Sigmoid colon (tissue), 7 donors: Measurements from ENCODE around the gene POM121L2. TPM values are rescaled to one million over a fixed set of nuclear protein-coding genes. Genes with fewer than 3 reads are reported as not detected.

Experiments
- DNase-seq: peaks from one replicate; pipeline ENCODE4 v3.0.0-alpha.2; 2019
- H3K27ac ChIP-seq, 4 donors: fragments of 200-600 bp; sonication (generic); one replicate each; pipeline ENCODE4 v1.5.1; 2016 to 2019; ENCODE audit warnings: mild to moderate bottlenecking in 1 of 4
- H3K27me3 ChIP-seq, 3 donors: fragments of 200-600 bp; sonication (generic); one replicate each; pipeline ENCODE4 v1.5.1; 2019; ENCODE audit warnings: mild to moderate bottlenecking in 1 of 3
- H3K36me3 ChIP-seq, 4 donors: fragments of 200-600 bp; sonication (generic); one replicate each; pipeline ENCODE4 v1.5.1; 2016 to 2019
- H3K4me1 ChIP-seq, 4 donors: fragments of 200-600 bp; sonication (generic); one replicate each; pipeline ENCODE4 v1.5.1; 2017 to 2019
- H3K4me3 ChIP-seq, 4 donors: fragments of 200-600 bp; sonication (generic); one replicate each; pipeline ENCODE4 v1.5.1; 2017 to 2019; ENCODE audit warnings: mild to moderate bottlenecking in 2 of 4, moderate library complexity in 1 of 4
- H3K9me3 ChIP-seq, 4 donors: fragments of 200-600 bp in 3 of 4; sonication (generic) in 3 of 4; one replicate each; pipeline versions ENCODE4 v1.5.1 to v1.6.1; 2013 to 2019
- CTCF ChIP-seq, 4 experiments: fragments of 450-650 bp in 3 of 4; fragments of 200-600 bp in 1 of 4; IDR thresholded peaks; one replicate each; pipeline ENCODE4 v1.5.1; 2016 to 2019; ENCODE audit warnings: antibody characterized with exemption in 4 of 4, mild to moderate bottlenecking in 3 of 4, moderate library complexity in 2 of 4
- EP300 ChIP-seq, 4 donors: sonication (generic); formaldehyde crosslinking; IDR thresholded peaks; one replicate each; pipeline ENCODE4 v1.6.1; 2017; ENCODE audit warnings: antibody characterized with exemption in 4 of 4
- POLR2A ChIP-seq, 2 donors: fragments of 450-650 bp; IDR thresholded peaks; one replicate each; pipeline ENCODE4 v1.6.1; 2016; ENCODE audit warnings: antibody characterized with exemption in 2 of 2, mild to moderate bottlenecking in 2 of 2, moderate library complexity in 2 of 2
- POLR2AphosphoS5 ChIP-seq, 4 donors: sonication (generic); formaldehyde crosslinking; IDR thresholded peaks; one replicate each; pipeline ENCODE4 v1.6.1; 2017; ENCODE audit warnings: antibody characterized with exemption in 4 of 4
- WGBS, 2 donors: extraction: QIAGEN DNeasy Blood & Tissue Kit; methylation state at CpG; one replicate each; pipeline ENCODE4 v1.1.7; 2013; 5-methylcytosine and 5-hydroxymethylcytosine counted together
- intact Hi-C: fragments of 100-400 bp; cut with DNase I; formaldehyde crosslinking; loops from one replicate; pipeline ENCODE4 v1.15.1; 2023
- polyA plus RNA-seq, 3 donors: library from polyadenylated mRNA; stranded (reverse); fragments of 200-250 nt; gene quantifications; one replicate each; pipeline ENCODE4 v1.2.3, GENCODE V29; 2013
- total RNA-seq, 4 donors: library from RNA; depleted of rRNA; stranded (reverse); fragments of >200 nt; gene quantifications; one replicate each; pipeline ENCODE4 v1.1.0, GENCODE V29; 2016
- donor health status: healthy with polysubstance abuse.
- donor health status: Bipolar disorder and iron deficiency.
- donor health status: healthy.

Gene POM121L2
- total and polyA plus RNA-seq, 7 donors = not detected

- no peak overlapping the region for H3K4me3 ChIP-seq
- intact Hi-C loops = no loop called here
- H3K27me3 ChIP-seq = peaks cover 30 to 99% (median 90%) of the 10 kb centered on the region in 3 donors
- H3K36me3 ChIP-seq = no peaks in the 10 kb centered on the region
- peaks cover 0 to 7% (median 0%) of the 10 kb centered on the region in 4 donors for H3K4me1 ChIP-seq
- H3K27ac ChIP-seq = no peak overlapping the region
- H3K9me3 ChIP-seq = peaks cover 0 to 14% (median 0%) of the 10 kb centered on the region in 4 donors
- DNase-seq = no peak
- 15 to 34% methylated on average over 16 of the region's 16 CpGs for WGBS, 2 donors
- TF ChIP-seq POLR2A (IDR thresholded peaks at IDR 0.05) (no peak), CTCF (IDR thresholded peaks at IDR 0.05) (no peak), EP300 (IDR thresholded peaks at IDR 0.05) (no peak), POLR2AphosphoS5 (IDR thresholded peaks at IDR 0.05) (no peak)
Observed at GRCh38 chr6:27283279-27283678, 28.8 kb downstream of the POM121L2 start.

GRCh38 chr6:27281569-27281968 is 30.5 kb downstream of the POM121L2 start:
- no peak for TF ChIP-seq POLR2A (IDR thresholded peaks at IDR 0.05)
- no peak for TF ChIP-seq EP300 (IDR thresholded peaks at IDR 0.05)
- no peak for TF ChIP-seq CTCF (IDR thresholded peaks at IDR 0.05)
- no peak for TF ChIP-seq POLR2AphosphoS5 (IDR thresholded peaks at IDR 0.05)
- intact Hi-C loops = no loop called here
- no peak for DNase-seq

GRCh38 chr6:27281105-27281539 is 31.0 kb downstream of the POM121L2 start:
- no peak overlapping the region for H3K4me3 ChIP-seq
- no peak overlapping the region for H3K27ac ChIP-seq
- H3K4me1 ChIP-seq = peaks cover 0 to 7% (median 0%) of the 10 kb centered on the region in 4 donors
- H3K27me3 ChIP-seq = peaks cover 19 to 99% (median 91%) of the 10 kb centered on the region in 3 donors
- no peaks in the 10 kb centered on the region for H3K36me3 ChIP-seq
- peaks cover 0 to 11% (median 0%) of the 10 kb centered on the region in 4 donors for H3K9me3 ChIP-seq
- intact Hi-C loops = no loop called here
- DNase-seq = no peak
- WGBS, 2 donors = 11 to 19% methylated on average over 13 of the region's 13 CpGs
- no peak for TF ChIP-seq CTCF (IDR thresholded peaks at IDR 0.05)
- no peak for TF ChIP-seq EP300 (IDR thresholded peaks at IDR 0.05)
- TF ChIP-seq POLR2A (IDR thresholded peaks at IDR 0.05) = no peak

More at GRCh38 chr6:27281569-27281968, 30.5 kb downstream of the POM121L2 start:
- no peak overlapping the region for H3K4me3 ChIP-seq
- 32% methylated on average over 1 of the region's 1 CpG for WGBS, 2 donors
- H3K27me3 ChIP-seq = peaks cover 20 to 99% (median 92%) of the 10 kb centered on the region in 3 donors
- peaks cover 0 to 14% (median 0%) of the 10 kb centered on the region in 4 donors for H3K9me3 ChIP-seq
- no peak overlapping the region for H3K27ac ChIP-seq
- H3K36me3 ChIP-seq = no peaks in the 10 kb centered on the region
- H3K4me1 ChIP-seq = peaks cover 0 to 7% (median 0%) of the 10 kb centered on the region in 4 donors

GRCh38 chr6:27280540-27281000 is 31.5 kb downstream of the POM121L2 start:
- peaks cover 21 to 99% (median 91%) of the 10 kb centered on the region in 3 donors for H3K27me3 ChIP-seq
- DNase-seq = no peak
- H3K9me3 ChIP-seq = peaks cover 0 to 11% (median 0%) of the 10 kb centered on the region in 4 donors
- H3K36me3 ChIP-seq = no peaks in the 10 kb centered on the region
- 8 to 10% methylated on average over 9 of the region's 9 CpGs for WGBS, 2 donors
- TF ChIP-seq EP300 (IDR thresholded peaks at IDR 0.05) = no peak
- TF ChIP-seq POLR2AphosphoS5 (IDR thresholded peaks at IDR 0.05) = no peak
- no peak for TF ChIP-seq CTCF (IDR thresholded peaks at IDR 0.05)
- no peak for TF ChIP-seq POLR2A (IDR thresholded peaks at IDR 0.05)
- H3K4me1 ChIP-seq = peaks cover 0 to 7% (median 0%) of the 10 kb centered on the region in 4 donors
- H3K4me3 ChIP-seq = no peak overlapping the region
- no peak overlapping the region for H3K27ac ChIP-seq
- intact Hi-C loops = no loop called here
